DOHH2 (cell line): ENCODE data around the gene THBS3.

Experiments used
- EZH2phosphoT487 ChIP-seq: fragments of 200-600 bp; sonication (generic); IDR thresholded peaks from 2 replicates; pipeline ENCODE4 v1.6.1; 2017; ENCODE audit warnings: borderline replicate concordance, mild to moderate bottlenecking, antibody characterized with exemption, low read length, moderate library complexity, mixed read lengths
- TF ChIP-seq, protein P1 (sequence below): fragments of 200-600 bp; sonication (generic); IDR thresholded peaks from one replicate; pipeline ENCODE4 v1.5.1; 2014; ENCODE audit warnings: antibody characterized with exemption, mild to moderate bottlenecking, low read depth, low read length; ENCODE audit not compliant: poor library complexity, severe bottlenecking

DNA sequence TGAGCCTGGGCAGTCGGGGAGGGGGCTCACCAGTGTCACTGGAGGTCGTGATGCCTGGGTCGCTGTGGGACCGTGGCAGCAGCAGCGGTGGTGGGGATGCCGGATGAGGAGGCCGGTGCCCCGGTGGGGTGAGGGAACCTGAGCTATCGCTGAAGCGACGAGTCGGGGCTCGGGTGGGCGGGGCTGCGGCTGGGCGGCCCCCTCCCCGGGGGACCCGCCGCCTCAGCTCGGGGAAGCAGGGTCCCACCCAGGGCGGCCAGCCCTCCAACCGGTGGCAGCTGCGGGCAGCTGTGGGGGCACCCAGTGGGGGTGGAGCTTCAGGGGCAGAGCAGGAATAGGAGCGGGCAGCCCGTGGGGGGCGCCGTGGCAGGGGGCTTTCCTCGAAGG, 42.5 kb upstream of the THBS3 start:
- TF ChIP-seq, protein P1, sequence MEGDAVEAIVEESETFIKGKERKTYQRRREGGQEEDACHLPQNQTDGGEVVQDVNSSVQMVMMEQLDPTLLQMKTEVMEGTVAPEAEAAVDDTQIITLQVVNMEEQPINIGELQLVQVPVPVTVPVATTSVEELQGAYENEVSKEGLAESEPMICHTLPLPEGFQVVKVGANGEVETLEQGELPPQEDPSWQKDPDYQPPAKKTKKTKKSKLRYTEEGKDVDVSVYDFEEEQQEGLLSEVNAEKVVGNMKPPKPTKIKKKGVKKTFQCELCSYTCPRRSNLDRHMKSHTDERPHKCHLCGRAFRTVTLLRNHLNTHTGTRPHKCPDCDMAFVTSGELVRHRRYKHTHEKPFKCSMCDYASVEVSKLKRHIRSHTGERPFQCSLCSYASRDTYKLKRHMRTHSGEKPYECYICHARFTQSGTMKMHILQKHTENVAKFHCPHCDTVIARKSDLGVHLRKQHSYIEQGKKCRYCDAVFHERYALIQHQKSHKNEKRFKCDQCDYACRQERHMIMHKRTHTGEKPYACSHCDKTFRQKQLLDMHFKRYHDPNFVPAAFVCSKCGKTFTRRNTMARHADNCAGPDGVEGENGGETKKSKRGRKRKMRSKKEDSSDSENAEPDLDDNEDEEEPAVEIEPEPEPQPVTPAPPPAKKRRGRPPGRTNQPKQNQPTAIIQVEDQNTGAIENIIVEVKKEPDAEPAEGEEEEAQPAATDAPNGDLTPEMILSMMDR = no peak
- TF ChIP-seq EZH2phosphoT487 = no peak
